GM12801 (cell line): ENCODE measurements around the gene SOAT2.

Source experiments
- CTCF ChIP-seq: IDR thresholded peaks from one replicate; pipeline ENCODE4 v1.5.1; 2011; ENCODE audit warnings: control low read depth; ENCODE audit not compliant: insufficient read length; ENCODE audit errors: extremely low read depth

SOAT2 gene

DNA sequence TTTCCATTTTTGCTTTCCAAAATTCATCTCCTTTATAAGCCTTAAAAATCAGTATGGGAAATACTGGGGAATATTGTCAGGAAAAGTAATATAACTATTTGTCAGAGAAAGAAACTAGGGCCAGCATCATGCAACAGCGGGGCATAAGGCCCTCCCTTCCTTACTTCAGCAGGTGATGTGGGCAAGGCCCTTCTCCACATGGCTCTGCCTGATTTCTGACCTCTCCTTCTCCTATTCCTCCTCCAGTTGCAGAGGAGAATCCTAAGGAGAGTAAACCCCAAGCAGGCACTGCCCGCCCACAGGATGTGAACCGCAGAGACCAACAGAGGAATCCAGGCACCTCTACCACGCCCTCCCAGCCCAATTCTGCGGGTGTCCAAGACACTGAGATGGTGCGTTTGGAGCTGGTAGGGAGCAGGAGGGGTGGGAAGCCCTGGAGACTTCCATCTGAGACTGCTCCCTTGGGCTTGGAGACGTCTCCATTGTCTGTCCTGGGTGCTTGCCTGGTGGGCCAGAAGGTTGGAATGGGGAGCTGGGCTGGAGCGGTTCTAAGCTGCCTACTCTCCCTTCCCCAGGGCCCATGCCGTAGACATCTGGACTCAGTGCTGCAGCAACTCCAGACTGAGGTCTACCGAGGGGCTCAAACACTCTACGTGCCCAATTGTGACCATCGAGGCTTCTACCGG lies 2.7 kb upstream of the SOAT2 start:
- no peak for TF ChIP-seq CTCF

DNA sequence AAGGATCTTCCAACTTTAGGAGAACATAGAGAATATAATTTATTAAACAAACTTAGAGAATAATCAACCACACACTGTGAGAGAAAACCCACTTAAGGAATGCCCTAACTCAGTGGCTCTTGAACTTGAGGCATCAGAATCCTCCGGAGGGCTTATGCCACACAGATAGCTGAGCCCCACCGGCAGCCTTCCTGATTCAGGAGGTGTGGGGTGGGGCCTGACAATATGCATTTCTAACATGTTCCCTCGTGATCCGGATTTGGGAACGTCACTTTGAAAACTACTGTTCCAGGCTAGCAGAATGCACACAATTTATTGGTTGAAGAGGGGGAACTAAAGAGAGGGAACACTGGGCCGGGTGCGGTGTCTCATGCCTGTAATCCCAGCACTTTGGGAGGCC lies 2.0 kb upstream of the SOAT2 start:
- no peak for TF ChIP-seq CTCF

DNA sequence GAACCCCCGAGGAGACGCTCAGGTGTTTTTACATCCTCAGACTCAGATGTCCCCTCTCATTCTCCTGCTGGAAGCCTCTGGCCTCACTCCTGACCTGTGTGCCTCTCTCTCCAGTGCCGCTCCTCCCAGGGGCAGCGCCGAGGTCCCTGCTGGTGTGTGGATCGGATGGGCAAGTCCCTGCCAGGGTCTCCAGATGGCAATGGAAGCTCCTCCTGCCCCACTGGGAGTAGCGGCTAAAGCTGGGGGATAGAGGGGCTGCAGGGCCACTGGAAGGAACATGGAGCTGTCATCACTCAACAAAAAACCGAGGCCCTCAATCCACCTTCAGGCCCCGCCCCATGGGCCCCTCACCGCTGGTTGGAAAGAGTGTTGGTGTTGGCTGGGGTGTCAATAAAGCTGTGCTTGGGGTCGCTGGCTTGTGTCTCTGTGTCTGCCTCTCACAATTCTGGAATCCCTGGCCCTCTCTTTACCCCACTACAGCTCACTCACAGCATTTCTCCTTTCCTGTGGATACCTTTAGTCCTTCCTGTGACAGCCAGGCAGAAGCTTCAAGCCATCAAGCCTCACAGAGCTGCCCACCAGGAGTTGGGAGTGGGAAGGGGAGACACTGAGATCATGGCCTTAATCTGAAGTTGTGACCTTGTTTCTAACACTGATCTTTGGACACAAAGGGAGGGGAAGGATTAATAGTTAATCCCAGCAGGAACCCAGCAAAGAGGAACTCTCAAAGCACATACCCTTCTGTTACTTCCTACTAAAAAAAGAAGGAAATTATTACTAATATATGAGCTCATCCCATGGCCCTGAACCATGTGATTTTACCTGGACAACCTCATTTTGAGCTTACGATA lies 1.1 kb upstream of the SOAT2 start:
- TF ChIP-seq CTCF, result no peak

GRCh38 chr12:53103860-53104305 lies 597 bp downstream of the SOAT2 start:
- TF ChIP-seq CTCF, result no peak

DNA sequence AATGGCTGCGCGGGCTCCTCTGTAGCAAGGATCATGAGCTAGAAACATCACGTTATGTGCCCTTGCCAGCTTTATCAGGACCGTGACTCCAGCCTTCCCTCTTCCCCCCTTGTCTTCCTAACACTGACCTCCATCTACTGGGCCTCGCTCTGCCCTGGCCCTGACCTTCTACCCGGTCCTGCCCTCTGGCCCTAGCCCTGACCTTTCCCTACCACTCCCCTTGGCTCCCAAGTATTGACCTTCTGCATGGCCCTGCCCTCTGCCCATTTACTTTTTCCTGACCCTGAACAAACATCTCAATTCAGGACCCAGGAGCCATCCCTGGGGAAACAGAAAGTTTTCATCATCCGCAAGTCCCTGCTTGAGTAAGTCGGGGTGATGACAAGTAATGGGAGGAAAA lies 2.0 kb downstream of the SOAT2 start:
- TF ChIP-seq CTCF, result no peak

- TF ChIP-seq CTCF, result no peak
Measured at GRCh38 chr12:53105712-53106439, 2.6 kb downstream of the SOAT2 start.

GRCh38 chr12:53107122-53107521 lies 3.8 kb downstream of the SOAT2 start:
- TF ChIP-seq CTCF, result no peak
